ENCODE measurements around the gene FAM149A. TPM values are rescaled to one million over a fixed set of nuclear protein-coding genes. Genes with fewer than 3 reads are reported as not detected.

Gene FAM149A
- total RNA-seq, 1 donor from 2014 or later = 5.8 TPM

DNA sequence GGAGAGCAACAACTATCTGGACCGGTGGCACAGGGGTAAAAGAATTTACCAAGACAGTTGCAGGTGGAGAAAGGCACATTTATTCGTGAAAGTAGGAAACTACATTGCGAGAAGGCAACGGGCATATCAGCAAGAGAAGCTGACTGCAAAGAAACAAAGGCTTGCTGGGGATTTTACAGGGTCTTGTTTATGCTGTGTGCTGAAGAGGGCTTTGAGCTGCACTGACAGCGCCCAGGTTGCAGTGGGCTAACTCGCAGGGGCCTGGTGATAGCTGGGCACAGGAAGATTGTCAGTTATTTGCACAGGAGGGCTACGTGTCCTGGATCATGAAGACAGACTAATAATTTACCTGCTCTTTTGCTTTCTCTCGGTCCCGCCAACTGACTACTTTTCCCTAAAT is 24.8 kb upstream of the FAM149A start:
- no peak for DNase-seq (ENCODE audit: low spot score)
- Mint-ChIP-seq H3K9me3 (ENCODE audit: low read depth) (no peaks in the 10 kb centered on the region), H3K36me3 (ENCODE audit: low read depth) (no peaks in the 10 kb centered on the region), H3K27ac (ENCODE audit: unreplicated experiment) (no peak overlapping the region), H3K4me3 (ENCODE audit: unreplicated experiment) (no peak overlapping the region), H3K4me1 (ENCODE audit: low read depth) (peaks cover 25% of the 10 kb centered on the region), H3K27me3 (ENCODE audit: low read depth) (no peaks in the 10 kb centered on the region)
- TF ChIP-seq, protein P1, sequence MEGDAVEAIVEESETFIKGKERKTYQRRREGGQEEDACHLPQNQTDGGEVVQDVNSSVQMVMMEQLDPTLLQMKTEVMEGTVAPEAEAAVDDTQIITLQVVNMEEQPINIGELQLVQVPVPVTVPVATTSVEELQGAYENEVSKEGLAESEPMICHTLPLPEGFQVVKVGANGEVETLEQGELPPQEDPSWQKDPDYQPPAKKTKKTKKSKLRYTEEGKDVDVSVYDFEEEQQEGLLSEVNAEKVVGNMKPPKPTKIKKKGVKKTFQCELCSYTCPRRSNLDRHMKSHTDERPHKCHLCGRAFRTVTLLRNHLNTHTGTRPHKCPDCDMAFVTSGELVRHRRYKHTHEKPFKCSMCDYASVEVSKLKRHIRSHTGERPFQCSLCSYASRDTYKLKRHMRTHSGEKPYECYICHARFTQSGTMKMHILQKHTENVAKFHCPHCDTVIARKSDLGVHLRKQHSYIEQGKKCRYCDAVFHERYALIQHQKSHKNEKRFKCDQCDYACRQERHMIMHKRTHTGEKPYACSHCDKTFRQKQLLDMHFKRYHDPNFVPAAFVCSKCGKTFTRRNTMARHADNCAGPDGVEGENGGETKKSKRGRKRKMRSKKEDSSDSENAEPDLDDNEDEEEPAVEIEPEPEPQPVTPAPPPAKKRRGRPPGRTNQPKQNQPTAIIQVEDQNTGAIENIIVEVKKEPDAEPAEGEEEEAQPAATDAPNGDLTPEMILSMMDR (IDR thresholded peaks at IDR 0.05) = no peak

DNA sequence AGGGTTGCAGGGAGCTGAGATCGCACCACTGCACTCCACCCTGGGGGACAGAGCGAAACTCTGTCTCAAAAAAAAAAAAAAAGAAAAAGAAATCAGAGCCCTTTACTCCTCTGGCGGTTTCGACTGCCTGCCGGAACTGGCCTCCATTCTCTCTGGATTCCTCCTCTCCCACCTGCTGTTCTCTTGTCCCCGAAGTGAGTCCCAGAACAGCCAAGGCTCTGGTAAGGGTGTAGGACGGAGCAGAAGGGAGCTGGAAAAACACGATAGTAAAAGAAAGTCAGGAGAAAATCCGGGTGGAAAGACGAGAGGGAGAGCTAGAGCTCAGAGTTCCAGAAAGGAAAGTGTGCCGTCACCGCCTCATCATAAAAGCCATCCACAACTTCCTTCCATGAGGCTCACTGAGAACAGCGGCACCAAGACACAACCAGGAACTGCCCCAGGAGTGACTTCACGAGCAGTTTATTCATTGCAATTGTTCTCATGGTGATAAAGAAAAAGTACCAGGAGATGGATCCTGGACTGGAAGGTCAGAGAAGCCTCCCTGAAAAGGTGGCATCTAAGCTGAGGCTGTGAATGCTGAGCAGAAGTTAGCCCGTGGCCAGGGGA is 23.2 kb upstream of the FAM149A start:
- H3K9me3 Mint-ChIP-seq (ENCODE audit: low read depth) = no peaks in the 10 kb centered on the region
- H3K27me3 Mint-ChIP-seq (ENCODE audit: low read depth) = no peaks in the 10 kb centered on the region
- DNase-seq (ENCODE audit: low spot score) = no peak
- no peaks in the 10 kb centered on the region for H3K36me3 Mint-ChIP-seq (ENCODE audit: low read depth)
- TF ChIP-seq, protein P1 (IDR thresholded peaks at IDR 0.05) = no peak
- peaks cover 25% of the 10 kb centered on the region for H3K4me1 Mint-ChIP-seq (ENCODE audit: low read depth)
- H3K4me3 Mint-ChIP-seq (ENCODE audit: unreplicated experiment) = peak overlapping the region; percentile 73
- H3K27ac Mint-ChIP-seq (ENCODE audit: unreplicated experiment) = peak overlapping the region; percentile 62

DNA sequence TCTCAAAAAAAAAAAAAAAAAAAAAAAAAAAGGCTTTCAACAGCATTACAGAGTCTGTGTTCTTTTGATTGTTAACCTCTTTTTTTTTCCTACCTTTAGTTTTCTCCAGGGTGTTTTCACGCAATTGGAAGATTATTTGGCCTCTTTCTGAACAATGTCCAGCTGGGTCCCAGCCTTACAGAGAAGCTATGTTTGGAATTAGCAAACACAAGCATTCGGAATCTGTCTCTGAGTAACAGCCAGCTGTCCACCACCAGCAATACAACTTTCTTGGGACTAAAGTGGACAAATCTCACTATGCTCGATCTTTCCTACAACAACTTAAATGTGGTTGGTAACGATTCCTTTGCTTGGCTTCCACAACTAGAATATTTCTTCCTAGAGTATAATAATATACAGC is 22.3 kb upstream of the FAM149A start:
- Mint-ChIP-seq H3K4me3 (ENCODE audit: unreplicated experiment) (no peak overlapping the region), H3K36me3 (ENCODE audit: low read depth) (no peaks in the 10 kb centered on the region), H3K4me1 (ENCODE audit: low read depth) (peaks cover 25% of the 10 kb centered on the region), H3K27me3 (ENCODE audit: low read depth) (no peaks in the 10 kb centered on the region), H3K9me3 (ENCODE audit: low read depth) (no peaks in the 10 kb centered on the region), H3K27ac (ENCODE audit: unreplicated experiment) (no peak overlapping the region)
- TF ChIP-seq, protein P1 (IDR thresholded peaks at IDR 0.05) = no peak
- DNase-seq (ENCODE audit: low spot score) = no peak

DNA sequence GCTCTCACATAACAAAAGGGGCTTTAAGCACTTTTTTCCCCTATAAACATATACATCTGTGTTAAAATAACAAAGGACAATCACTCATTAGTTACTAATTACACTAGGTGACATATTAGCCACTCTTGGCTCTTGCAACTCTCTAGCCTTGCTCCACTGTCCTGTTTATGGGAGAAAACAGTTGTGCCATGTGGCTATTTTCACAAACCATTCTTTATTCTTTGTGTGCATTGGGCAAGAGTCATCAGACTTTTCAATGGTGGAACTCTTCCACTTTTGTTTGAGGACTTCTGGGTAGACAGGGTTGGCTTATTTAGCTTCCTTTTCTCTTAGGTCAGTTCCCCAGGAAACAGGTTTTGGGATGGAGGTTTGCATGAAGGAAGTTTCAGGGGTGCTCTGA is 16.0 kb upstream of the FAM149A start:
- no peaks in the 10 kb centered on the region for H3K4me1 Mint-ChIP-seq (ENCODE audit: low read depth)
- no peaks in the 10 kb centered on the region for H3K9me3 Mint-ChIP-seq (ENCODE audit: low read depth)
- peaks cover 2% of the 10 kb centered on the region for H3K36me3 Mint-ChIP-seq (ENCODE audit: low read depth)
- H3K4me3 Mint-ChIP-seq (ENCODE audit: unreplicated experiment) = no peak overlapping the region
- TF ChIP-seq, protein P1 (IDR thresholded peaks at IDR 0.05) = no peak
- no peak for DNase-seq (ENCODE audit: low spot score)
- H3K27me3 Mint-ChIP-seq (ENCODE audit: low read depth) = peaks cover 6% of the 10 kb centered on the region
- H3K27ac Mint-ChIP-seq (ENCODE audit: unreplicated experiment) = no peak overlapping the region

DNA sequence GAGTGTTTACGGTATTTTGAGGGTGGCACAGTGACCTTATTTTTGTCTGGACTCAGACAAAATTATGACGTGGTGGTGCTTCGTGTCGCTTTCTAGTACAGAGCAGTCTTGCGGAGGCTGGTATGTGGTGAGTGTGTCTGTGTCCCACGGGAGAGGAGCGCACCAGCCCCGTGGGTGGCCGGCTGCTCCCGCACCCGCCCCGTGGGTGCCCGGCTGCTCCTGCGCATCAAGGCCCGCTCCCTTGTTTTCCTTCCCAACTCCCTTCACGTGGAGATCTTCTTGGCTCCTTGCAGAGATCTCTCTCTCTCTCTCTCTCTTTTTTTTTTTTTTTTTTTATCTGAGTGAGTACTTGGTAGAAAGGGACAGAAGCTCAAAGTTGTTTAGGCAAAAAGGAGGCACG is 12.2 kb upstream of the FAM149A start:
- Mint-ChIP-seq H3K4me1 (ENCODE audit: low read depth) (no peaks in the 10 kb centered on the region), H3K4me3 (ENCODE audit: unreplicated experiment) (no peak overlapping the region), H3K9me3 (ENCODE audit: low read depth) (no peaks in the 10 kb centered on the region), H3K27me3 (ENCODE audit: low read depth) (peaks cover 16% of the 10 kb centered on the region), H3K36me3 (ENCODE audit: low read depth) (peaks cover 2% of the 10 kb centered on the region), H3K27ac (ENCODE audit: unreplicated experiment) (peak overlapping the region; percentile 10)
- DNase-seq (ENCODE audit: low spot score) = no peak
- TF ChIP-seq, protein P1 (IDR thresholded peaks at IDR 0.05) = no peak

Data from chondrocyte (in vitro differentiated cells).